A673 (cell line): ENCODE data around the gene TRPC3.

Experiments
- CTCF ChIP-seq: fragments of 300-800, 200-600 bp; sonication (generic); conservative IDR thresholded peaks from 2 replicates; pipeline ENCODE4 v1.5.1; 2017; ENCODE audit warnings: low read depth, mild to moderate bottlenecking, antibody characterized with exemption, low read length, moderate library complexity, mixed read lengths
- EZH2 ChIP-seq: fragments of 200-600 bp; sonication (generic); IDR thresholded peaks from 2 replicates; pipeline ENCODE4 v1.6.1; 2017; ENCODE audit warnings: borderline replicate concordance, low read depth, mild to moderate bottlenecking, mixed read lengths, antibody characterized with exemption, low read length; ENCODE audit not compliant: poor library complexity, severe bottlenecking

GRCh38 chr4:121943941-121944340 is 7.9 kb downstream of the TRPC3 start:
- TF ChIP-seq CTCF (peak; percentile 62), EZH2 (no peak)
